ENCODE results near the gene ZNF792. TPM values are rescaled to one million over a fixed set of nuclear protein-coding genes. Genes with fewer than 3 reads are reported as not detected.

Gene ZNF792
- total and polyA plus RNA-seq, 2 donors (not counting 1 experiment from before 2014, with no cell fraction given) = 3.8 to 11.2 TPM

DNA sequence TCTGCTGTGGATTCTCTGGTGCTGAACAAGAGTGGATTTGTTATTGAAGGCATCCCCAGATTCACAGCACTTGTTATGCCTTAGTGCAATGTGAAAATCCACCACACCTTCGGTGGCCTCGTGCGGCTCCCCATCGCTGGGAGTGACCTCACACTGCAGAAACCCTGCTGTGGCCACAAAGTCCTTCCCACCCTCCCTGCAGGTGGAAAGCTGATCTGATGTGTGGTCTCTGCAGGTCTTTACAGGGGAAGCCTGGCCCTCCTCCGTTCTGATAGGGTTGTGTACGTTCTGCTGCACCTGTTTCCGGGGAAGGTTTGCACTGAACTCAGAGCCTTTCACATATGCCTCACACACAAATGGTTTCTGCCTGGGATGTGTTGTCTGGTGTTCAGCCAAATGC is 5.0 kb downstream of the ZNF792 start:
- Histone ChIP-seq H3K79me2 (ENCODE audit: control insufficient read depth, insufficient read depth, low read length) (peaks cover 33% of the 10 kb centered on the region), H3K9me3 (ENCODE audit: control extremely low read depth in 1 of 3, control insufficient read depth in 2 of 3, insufficient read depth in 1 of 3, low read length in 2 of 3) (peaks cover 5 to 76% (median 49%) of the 10 kb centered on the region in 3 donors), H2AFZ (ENCODE audit: insufficient read depth, low read depth, low read length, poor library complexity, severe bottlenecking) (no peak overlapping the region), H3K4me2 (replicated peaks; ENCODE audit: low read depth, low read length, poor library complexity, severe bottlenecking) (no peak overlapping the region), H3K9ac (ENCODE audit: low read length) (no peak overlapping the region), H3K4me3 (ENCODE audit: control extremely low read depth in 1 of 5, extremely low read depth in 1 of 5, insufficient read depth in 1 of 5, low read depth in 2 of 5, low read length in 4 of 5) (peak overlapping the region in 1 of 5 experiments; percentile 4), H3K4me1 (ENCODE audit: control insufficient read depth in 2 of 2, insufficient read depth in 2 of 2, low read length in 2 of 2) (peaks cover 17 to 20% of the 10 kb centered on the region in 2 donors), H4K20me1 (ENCODE audit: control insufficient read depth, insufficient read depth, low read length, poor library complexity, severe bottlenecking) (no peaks in the 10 kb centered on the region), H3K27me3 (replicated peaks in 1 of 4; ENCODE audit: control extremely low read depth in 1 of 4, control insufficient read depth in 3 of 4, insufficient read depth in 4 of 4, low read length in 3 of 4) (no peaks in the 10 kb centered on the region), H3K27ac (ENCODE audit: low read length in 2 of 2) (no peak overlapping the region), H3K36me3 (replicated peaks in 1 of 2; ENCODE audit: control extremely low read depth in 1 of 2, control insufficient read depth in 1 of 2, extremely low read depth in 1 of 2, insufficient read depth in 2 of 2, low read length in 1 of 2) (peaks cover 13 to 40% of the 10 kb centered on the region in 2 experiments)
- no peak for ATAC-seq (ENCODE audit: low read depth)
- H3K27me3 Mint-ChIP-seq = no peaks in the 10 kb centered on the region
- POLR2A ChIA-PET = no interaction called here
- CTCF ChIA-PET = no interaction called here
- H3K4me3 Mint-ChIP-seq = no peak overlapping the region
- peaks cover 20% of the 10 kb centered on the region for H3K9me3 Mint-ChIP-seq (ENCODE audit: insufficient read depth)
- intact Hi-C loops (cut with micrococcal nuclease) = no loop called here
- 92% methylated on average over 2 of the region's 7 CpGs for WGBS (ENCODE audit: insufficient coverage)
- TF ChIP-seq CTCF (IDR thresholded peaks at IDR 0.05) (no peak), EZH2 (IDR thresholded peaks at IDR 0.05; ENCODE audit: borderline replicate concordance, insufficient read depth, low read depth, low read length, poor library complexity, severe bottlenecking) (no peak)
- peaks cover 26% of the 10 kb centered on the region for H3K4me1 Mint-ChIP-seq
- no peak for DNase-seq
- H3K27ac Mint-ChIP-seq = no peak overlapping the region

GRCh38 chr19:34957830-34958751 is 5.9 kb downstream of the ZNF792 start:
- 98% methylated on average over 13 of the region's 22 CpGs for WGBS (ENCODE audit: insufficient coverage)
- H3K79me2 ChIP-seq (ENCODE audit: control insufficient read depth, insufficient read depth, low read length) = peaks cover 24% of the 10 kb centered on the region
- peaks cover 5 to 76% (median 57%) of the 10 kb centered on the region in 3 donors for H3K9me3 ChIP-seq (ENCODE audit: control extremely low read depth in 1 of 3, control insufficient read depth in 2 of 3, insufficient read depth in 1 of 3, low read length in 2 of 3)
- TF ChIP-seq EZH2 (IDR thresholded peaks at IDR 0.05; ENCODE audit: borderline replicate concordance, insufficient read depth, low read depth, low read length, poor library complexity, severe bottlenecking) (no peak), CTCF (IDR thresholded peaks at IDR 0.05) (no peak)
- H3K4me3 ChIP-seq (ENCODE audit: control extremely low read depth in 1 of 5, extremely low read depth in 1 of 5, insufficient read depth in 1 of 5, low read depth in 2 of 5, low read length in 4 of 5) = peak overlapping the region in 1 of 5 experiments; percentile 4
- H3K4me1 Mint-ChIP-seq = peaks cover 22% of the 10 kb centered on the region
- H3K4me1 ChIP-seq (ENCODE audit: control insufficient read depth in 2 of 2, insufficient read depth in 2 of 2, low read length in 2 of 2) = peaks cover 16% of the 10 kb centered on the region in 2 donors
- no peaks in the 10 kb centered on the region for H3K27me3 ChIP-seq (replicated peaks in 1 of 4; ENCODE audit: control extremely low read depth in 1 of 4, control insufficient read depth in 3 of 4, insufficient read depth in 4 of 4, low read length in 3 of 4)
- intact Hi-C loops (cut with micrococcal nuclease) = no loop called here
- no peak overlapping the region for H3K4me2 ChIP-seq (replicated peaks; ENCODE audit: low read depth, low read length, poor library complexity, severe bottlenecking)
- no peak for ATAC-seq (ENCODE audit: low read depth)
- H2AFZ ChIP-seq (ENCODE audit: insufficient read depth, low read depth, low read length, poor library complexity, severe bottlenecking) = no peak overlapping the region
- H3K27me3 Mint-ChIP-seq = no peaks in the 10 kb centered on the region
- ChIA-PET POLR2A (no interaction called here), CTCF (no interaction called here)
- H4K20me1 ChIP-seq (ENCODE audit: control insufficient read depth, insufficient read depth, low read length, poor library complexity, severe bottlenecking) = no peaks in the 10 kb centered on the region
- H3K27ac ChIP-seq (ENCODE audit: low read length in 2 of 2) = no peak overlapping the region
- peaks cover 26% of the 10 kb centered on the region for H3K9me3 Mint-ChIP-seq (ENCODE audit: insufficient read depth)
- H3K36me3 ChIP-seq (replicated peaks in 1 of 2; ENCODE audit: control extremely low read depth in 1 of 2, control insufficient read depth in 1 of 2, extremely low read depth in 1 of 2, insufficient read depth in 2 of 2, low read length in 1 of 2) = peaks cover 13 to 40% of the 10 kb centered on the region in 2 experiments
- DNase-seq = no peak
- no peak overlapping the region for H3K27ac Mint-ChIP-seq
- H3K9ac ChIP-seq (ENCODE audit: low read length) = no peak overlapping the region
- no peak overlapping the region for H3K4me3 Mint-ChIP-seq

Measured in B cell (primary cell).